Measurements from ENCODE around the gene PRKCZ. TPM values are rescaled to one million over a fixed set of nuclear protein-coding genes. Genes with fewer than 3 reads are reported as not detected.

The PRKCZ gene
- total and polyA plus RNA-seq, 9 of the 15 experiments (the other 6 are each of a cell fraction or from before 2014, with no cell fraction given): 0.07 to 3.1 (median 1.3) TPM

- peak overlapping the region; percentile 92 for H3K4me2 ChIP-seq (ENCODE audit: insufficient read depth, low read length)
- H3K27me3 ChIP-seq (ENCODE audit: control insufficient read depth in 2 of 2, insufficient read depth in 2 of 2, low read length in 2 of 2): no peaks in the 10 kb centered on the region
- H3K36me3 ChIP-seq (ENCODE audit: control insufficient read depth, insufficient read depth, low read length): no peaks in the 10 kb centered on the region
- peak; percentile 37 to 54 (median 39) for DNase-seq (ENCODE audit: extremely low read depth in 1 of 4, low spot score in 3 of 4)
- no peaks in the 10 kb centered on the region for H3K9me3 ChIP-seq (replicated peaks; ENCODE audit: control insufficient read depth, insufficient read depth, low read depth, low read length)
- 50% methylated on average over 27 of the region's 28 CpGs for WGBS (ENCODE audit: insufficient coverage, low coverage, missing lambda C conversion rate)
- ChIA-PET CTCF (ENCODE audit: low intra/inter-chr PET ratio) (no interaction called here), POLR2A (interaction anchor here (1.0 to 1.6 kb wide), 3 partner anchors 10 to 24 kb away, joined by 3 read pairs; no protein-coding TSS in a partner anchor)
- H3K27ac ChIP-seq (ENCODE audit: extremely low read depth, low read depth, low read length): peak overlapping the region; percentile 89
- peak overlapping the region; percentile 71 to 88 for H3K9ac ChIP-seq (ENCODE audit: insufficient read depth in 1 of 2, low read depth in 2 of 2, low read length in 2 of 2)
- FAIRE-seq: no peak
- in situ Hi-C loops (cut with MboI) (loop anchor here (25.0 kb wide), 1 partner anchor 358 kb away; the partner anchor contains the start of genes HES5 and PANK4), intact Hi-C loops (cut with micrococcal nuclease) (no loop called here)
- no TSS peak for BruUV-seq (replicated peaks)
- H3K4me1 ChIP-seq (replicated peaks in 1 of 2; ENCODE audit: control insufficient read depth in 2 of 2, insufficient read depth in 2 of 2, low read length in 2 of 2): peaks cover 36 to 84% of the 10 kb centered on the region in 2 experiments
- H3K4me3 ChIP-seq: peak overlapping the region; percentile 47
- H3K79me2 ChIP-seq (ENCODE audit: control insufficient read depth, insufficient read depth, low read length): peaks cover 3% of the 10 kb centered on the region; the same call in 1 of the 3 replicates
- peak overlapping the region; percentile 82; the same call in 1 of the 2 replicates for H2AFZ ChIP-seq (ENCODE audit: low read depth, low read length)
- H4K20me1 ChIP-seq (replicated peaks; ENCODE audit: control insufficient read depth, insufficient read depth, low read length): no peaks in the 10 kb centered on the region
- ATAC-seq: no peak
- H3K9me1 ChIP-seq (ENCODE audit: control insufficient read depth, insufficient read depth, low read length): peaks cover 8% of the 10 kb centered on the region
- TF ChIP-seq USF1 (CRISPR knock-in tag; IDR thresholded peaks at IDR 0.05) (peak; percentile 60), MAX (CRISPR knock-in tag; IDR thresholded peaks at IDR 0.05) (peak; percentile 11; the same call in 1 of the 2 replicates), FOXP4 (CRISPR knock-in tag; IDR thresholded peaks at IDR 0.05; ENCODE audit: borderline replicate concordance) (no peak), SRSF7 (optimal IDR thresholded peaks at IDR 0.05; ENCODE audit: low read depth, low read length) (no peak), CBFA2T3 (IDR thresholded peaks at IDR 0.05) (0 out of 2 replicates have a peak, but pooled peaks have one; percentile 9), EGR1 (conservative IDR thresholded peaks at IDR 0.05) (0 out of 2 replicates have a peak, but pooled peaks have one; percentile 11), CHAMP1 (IDR thresholded peaks at IDR 0.05) (no peak), ZNF3 (CRISPR knock-in tag; IDR thresholded peaks at IDR 0.05) (no peak), AFF4 (CRISPR knock-in tag; IDR thresholded peaks at IDR 0.05) (peak; percentile 87; the same call in 1 of the 2 replicates), GTF2A2 (tag; IDR thresholded peaks at IDR 0.05) (peak; percentile 54; the same call in 1 of the 2 replicates)
These were observed 129.2 kb downstream of the PRKCZ start for GRCh38 chr1:2179283-2180013.
